H1 (cell line): ENCODE results near the gene APOBEC3G. TPM values are rescaled to one million over a fixed set of nuclear protein-coding genes. Genes with fewer than 3 reads are reported as not detected.
"Not testable (repeated sequence)": the region's sequence is repeated elsewhere in the genome, so short reads cannot be mapped to it uniquely, and the experiment has no call there.

Experiments
- CTCF ChIA-PET: fragments of 300-600 bp; sonication (Branson Sonifier 250); formaldehyde crosslinking; loops from one replicate; lab custom pipeline; 2021; ENCODE audit not compliant: partially characterized antibody; lab: Charles Lee
- POLR2A ChIA-PET: fragments of 300-600 bp; sonication (Branson Sonifier 250); formaldehyde crosslinking; loops from one replicate; lab custom pipeline; 2021; ENCODE audit warnings: inconsistent platforms; ENCODE audit not compliant: partially characterized antibody; lab: Charles Lee
- DNase-seq, 2 experiments: peaks; one replicate each; pipeline versions ENCODE4 v3.0.0 to v3.0.0-alpha.2; 2010 to 2022; ENCODE audit warnings: low spot score in 2 of 2, low read depth in 1 of 2, mixed read lengths in 1 of 2
- FAIRE-seq: peaks from 2 replicates; lab custom pipeline; 2011; peaks lifted over from hg19 to GRCh38; lab: Jason Lieb, UNC
- H2AFZ ChIP-seq: 2 replicates; pipeline ENCODE4 v1.8.1; 2012; ENCODE audit warnings: low read length, inconsistent platforms
- H2AK5ac ChIP-seq: 2 replicates; pipeline ENCODE4 v1.6.1; 2013; ENCODE audit warnings: low read depth, low read length
- H2BK120ac ChIP-seq: replicated peaks from 2 replicates; pipeline ENCODE3; 2013; ENCODE audit warnings: low read depth, low read length, inconsistent platforms
- H2BK12ac ChIP-seq: 2 replicates; pipeline ENCODE4 v1.6.1; 2013; ENCODE audit warnings: low read depth, low read length
- H2BK15ac ChIP-seq: 2 replicates; pipeline ENCODE4 v1.6.1; 2013; ENCODE audit warnings: low read length
- H2BK20ac ChIP-seq: 2 replicates; pipeline ENCODE4 v1.6.1; 2013; ENCODE audit warnings: low read length
- H2BK5ac ChIP-seq: 2 replicates; pipeline ENCODE4 v1.6.1; 2013; ENCODE audit warnings: low read depth, low read length
- H3K14ac ChIP-seq: 2 replicates; pipeline ENCODE4 v1.6.1; 2013; ENCODE audit warnings: inconsistent platforms; ENCODE audit not compliant: insufficient read length
- H3K18ac ChIP-seq: 2 replicates; pipeline ENCODE4 v1.6.1; 2013; ENCODE audit warnings: low read length; ENCODE audit errors: extremely low read depth
- H3K23ac ChIP-seq: 2 replicates; pipeline ENCODE4 v1.6.1; 2013; ENCODE audit warnings: inconsistent platforms; ENCODE audit not compliant: insufficient read length
- H3K23me2 ChIP-seq: 2 replicates; pipeline ENCODE4 v1.6.1; 2013; ENCODE audit warnings: low read depth, low read length
- H3K27ac ChIP-seq: 2 replicates; pipeline ENCODE4 v1.6.1; 2011; ENCODE audit warnings: low read depth, low read length, inconsistent platforms
- H3K27me3 ChIP-seq, 4 experiments: replicated peaks in 1 of 4; 1 replicate in 1 of 4; 2 replicates in 3 of 4; pipeline versions ENCODE4 v1.6.1 to v1.8.1; 2011 to 2013; ENCODE audit warnings: low read length in 3 of 4, mild to moderate bottlenecking in 3 of 4, inconsistent platforms in 2 of 4, mixed read lengths in 2 of 4, moderate library complexity in 1 of 4; ENCODE audit not compliant: control insufficient read depth in 3 of 4, insufficient read depth in 3 of 4; ENCODE audit errors: extremely low read depth in 1 of 4
- H3K36me3 ChIP-seq, 4 experiments: 2 replicates each; pipeline versions ENCODE4 v1.6.1 to v1.8.1; 2011 to 2013; ENCODE audit warnings: mild to moderate bottlenecking in 4 of 4, low read length in 3 of 4, moderate library complexity in 2 of 4, control low read depth in 1 of 4, inconsistent platforms in 1 of 4; ENCODE audit not compliant: insufficient read depth in 4 of 4, control insufficient read depth in 2 of 4
- H3K4ac ChIP-seq: replicated peaks from 2 replicates; pipeline ENCODE3; 2013; ENCODE audit warnings: low read length, low read depth, mixed read lengths, inconsistent platforms; ENCODE audit not compliant: insufficient read length
- H3K4me1 ChIP-seq, 4 experiments: replicated peaks in 1 of 4; 1 replicate in 1 of 4; 2 replicates in 3 of 4; pipeline versions ENCODE4 v1.6.1 to v1.8.1; 2011 to 2013; ENCODE audit warnings: low read length in 3 of 4, inconsistent platforms in 2 of 4, mixed read lengths in 1 of 4; ENCODE audit not compliant: insufficient read depth in 4 of 4, control insufficient read depth in 3 of 4
- H3K4me2 ChIP-seq, 2 experiments: 2 replicates each; pipeline versions ENCODE4 v1.6.1 to v1.8.1; 2011 to 2013; ENCODE audit warnings: low read depth in 2 of 2, low read length in 2 of 2, control low read depth in 1 of 2, inconsistent platforms in 1 of 2, mild to moderate bottlenecking in 1 of 2; ENCODE audit not compliant: insufficient read depth in 1 of 2
- H3K4me3 ChIP-seq, 4 experiments: fragments of 200-600, 300-600 bp in 1 of 4; sonication (generic), shearing (Covaris generic), sonication (Bioruptor Twin) in 1 of 4; 2 replicates each; pipeline versions ENCODE4 v1.5.1 to v1.8.1; 2011 to 2016; ENCODE audit warnings: low read length in 4 of 4, low read depth in 3 of 4, control low read depth in 2 of 4, inconsistent platforms in 2 of 4, mild to moderate bottlenecking in 2 of 4, mixed read lengths in 1 of 4, moderate library complexity in 1 of 4; ENCODE audit not compliant: insufficient read depth in 2 of 4; ENCODE audit errors: extremely low read depth in 1 of 4
- H3K56ac ChIP-seq: replicated peaks from 2 replicates; pipeline ENCODE3; 2013; ENCODE audit warnings: low read depth, mild to moderate bottlenecking, mixed read lengths, low read length, inconsistent platforms; ENCODE audit not compliant: insufficient read length
- H3K79me1 ChIP-seq: 2 replicates; pipeline ENCODE4 v1.6.1; 2013; ENCODE audit warnings: low read depth, low read length, control low read depth
- H3K79me2 ChIP-seq, 2 experiments: 2 replicates each; pipeline versions ENCODE4 v1.6.1 to v1.8.1; 2012 to 2013; ENCODE audit warnings: low read length in 2 of 2, mild to moderate bottlenecking in 2 of 2, inconsistent platforms in 1 of 2; ENCODE audit not compliant: insufficient read depth in 2 of 2, control insufficient read depth in 1 of 2
- H3K9ac ChIP-seq, 4 experiments: replicated peaks in 1 of 4; 1 replicate in 1 of 4; 2 replicates in 3 of 4; pipeline versions ENCODE4 v1.6.1 to v1.8.1; 2011 to 2013; ENCODE audit warnings: low read depth in 3 of 4, low read length in 3 of 4, control low read depth in 2 of 4, mild to moderate bottlenecking in 2 of 4, moderate library complexity in 2 of 4, inconsistent platforms in 1 of 4; ENCODE audit errors: extremely low read depth in 1 of 4
- H3K9me3 ChIP-seq, 2 experiments: 2 replicates each; pipeline versions ENCODE4 v1.6.1 to v1.8.1; 2012 to 2013; ENCODE audit warnings: mild to moderate bottlenecking in 2 of 2, moderate library complexity in 2 of 2, control low read depth in 1 of 2, inconsistent platforms in 1 of 2, low read depth in 1 of 2, low read length in 1 of 2, mixed read lengths in 1 of 2; ENCODE audit not compliant: insufficient read depth in 2 of 2
- H4K20me1 ChIP-seq, 2 experiments: replicated peaks in 1 of 2; 2 replicates each; pipeline versions ENCODE3 to v1.8.1; 2011 to 2013; ENCODE audit warnings: inconsistent platforms in 2 of 2, low read length in 2 of 2, mild to moderate bottlenecking in 1 of 2; ENCODE audit not compliant: insufficient read depth in 2 of 2, control insufficient read depth in 1 of 2
- H4K5ac ChIP-seq: 2 replicates; pipeline ENCODE4 v1.6.1; 2013; ENCODE audit warnings: low read length, low read depth, mixed read lengths, inconsistent platforms; ENCODE audit not compliant: insufficient read length
- H4K8ac ChIP-seq: 2 replicates; pipeline ENCODE4 v1.8.0; 2013; ENCODE audit warnings: mild to moderate bottlenecking, moderate library complexity, low read length, inconsistent platforms; ENCODE audit not compliant: insufficient read depth; ENCODE audit errors: extremely low read depth
- H4K91ac ChIP-seq: replicated peaks from 2 replicates; pipeline ENCODE3; 2013; ENCODE audit warnings: low read length, mixed read lengths, inconsistent platforms; ENCODE audit not compliant: insufficient read length
- WGBS, 2 experiments: shearing (Covaris generic) in 1 of 2; methylation state at CpG; one replicate each; pipeline versions ENCODE4 v1.1.6 to v1.1.7; 2013 to 2015; ENCODE audit warnings: low lambda C conversion rate in 2 of 2, mixed read lengths in 2 of 2, inconsistent platforms in 1 of 2, low coverage in 1 of 2, missing lambda C conversion rate in 1 of 2; ENCODE audit not compliant: insufficient replicate concordance in 2 of 2, insufficient coverage in 1 of 2, insufficient read length in 1 of 2; ENCODE audit errors: extremely low coverage in 1 of 2, missing lambda C conversion rate in 1 of 2; 5-methylcytosine and 5-hydroxymethylcytosine counted together
- polyA plus RNA-seq, 7 experiments: library from polyadenylated mRNA; depleted of rRNA in 3 of 7; stranded (reverse) in 5 of 7; unstranded in 2 of 7; fragments of >200 nt in 5 of 7; fragments of 200-250 nt in 2 of 7; gene quantifications; 1 replicate in 5 of 7; 2 replicates in 1 of 7; 4 replicates in 1 of 7; pipeline versions ENCODE4 v1.2.1 to v1.2.3, GENCODE V29; 2011 to 2013; ENCODE audit warnings: missing spikeins in 2 of 7, mixed read lengths in 2 of 7
- total RNA-seq: library from RNA; stranded (reverse); fragmentation: NEBNext Ultra II Directional; extraction: Animal tissue kit (Norgen Biotek cat#: 25700); gene quantifications from 2 replicates; pipeline ENCODE4 v1.2.1, GENCODE V29; 2021

The APOBEC3G gene
- total and polyA plus RNA-seq, 2 of the 8 experiments (the other 6 are each of a cell fraction or from before 2014, with no cell fraction given), result 1.7 to 2.0 TPM

DNA sequence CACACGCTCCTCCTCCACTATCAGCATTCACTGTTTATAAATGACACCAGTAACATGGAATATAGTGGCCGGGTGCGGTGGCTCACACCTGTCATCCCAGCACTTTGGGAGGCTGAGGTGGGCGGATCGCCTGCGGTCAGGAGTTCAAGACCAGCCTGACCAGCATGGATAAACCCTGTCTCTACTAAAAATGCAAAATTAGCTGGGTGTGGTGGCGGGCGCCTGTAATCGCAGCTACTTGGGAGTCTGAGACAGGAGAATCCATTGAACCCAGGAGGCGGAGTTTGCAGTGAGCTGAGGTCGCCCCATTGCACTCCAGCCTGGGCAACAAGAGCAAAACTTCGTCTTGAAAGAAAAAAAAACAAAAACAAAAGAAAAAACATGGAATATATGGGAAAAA is 837 bp downstream of the APOBEC3G start:
- not testable (repeated sequence) for H3K4me1 ChIP-seq, H2AFZ ChIP-seq, H3K79me2 ChIP-seq, H2BK5ac ChIP-seq, H3K56ac ChIP-seq, H3K23me2 ChIP-seq, H3K14ac ChIP-seq, H3K9me3 ChIP-seq, H2AK5ac ChIP-seq, H2BK15ac ChIP-seq, FAIRE-seq, H4K20me1 ChIP-seq, H4K91ac ChIP-seq, H3K4me3 ChIP-seq, H3K79me1 ChIP-seq, H3K4me2 ChIP-seq, H2BK12ac ChIP-seq, H3K4ac ChIP-seq, H2BK120ac ChIP-seq, H3K27me3 ChIP-seq, H4K5ac ChIP-seq, H2BK20ac ChIP-seq, H4K8ac ChIP-seq, DNase-seq, H3K9ac ChIP-seq, H3K27ac ChIP-seq, H3K36me3 ChIP-seq, H3K18ac ChIP-seq, H3K23ac ChIP-seq
- CTCF ChIA-PET, result interaction anchor here (0.5 to 0.7 kb wide), 2 partner anchors 11 to 305 kb away, joined by 3 read pairs; no protein-coding TSS in a partner anchor
- WGBS, 2 experiments, result 96% methylated on average over 11 of the region's 12 CpGs; no CpG with 5 or more reads in 1 of the 2 experiments
- POLR2A ChIA-PET, result interaction anchor here (0.7 kb wide), 1 partner anchor 12 kb away, joined by 3 read pairs; no protein-coding TSS in a partner anchor
